ENCODE data around the gene STK38L. TPM values are rescaled to one million over a fixed set of nuclear protein-coding genes. Genes with fewer than 3 reads are reported as not detected.

Gene STK38L
- polyA plus RNA-seq, 1 of the 3 experiments (the other 2 are of a cell fraction), result 4.7 TPM

GRCh38 chr12:27340971-27341370 lies 96.9 kb downstream of the STK38L start:
- no peaks in the 10 kb centered on the region for H3K36me3 ChIP-seq (replicated peaks in 1 of 2; ENCODE audit: control insufficient read depth in 1 of 2, insufficient read depth in 2 of 2, low read length in 1 of 2)
- peaks cover 36% of the 10 kb centered on the region for H3F3A ChIP-seq (replicated peaks; ENCODE audit: insufficient read depth)
- H3K4me3 ChIP-seq (ENCODE audit: low read depth in 2 of 2, low read length in 1 of 2), result no peak overlapping the region
- H3K27ac ChIP-seq (ENCODE audit: low read depth in 2 of 2, low read length in 1 of 2), result no peak overlapping the region
- 91% methylated on average over 3 of the region's 3 CpGs for whole genome bisulfite sequencing (ENCODE audit: low lambda C conversion rate)
- H3K27me3 ChIP-seq (ENCODE audit: insufficient read depth), result no peaks in the 10 kb centered on the region
- no peaks in the 10 kb centered on the region for H3K9me3 ChIP-seq
- peaks cover 0 to 19% of the 10 kb centered on the region in 2 experiments; a peak in 2 of 4 replicates for H3K4me1 ChIP-seq (ENCODE audit: control insufficient read depth in 1 of 2, insufficient read depth in 2 of 2, low read depth in 1 of 2, low read length in 1 of 2)
- TF ChIP-seq GATA2 (CRISPR knock-in tag; IDR thresholded peaks at IDR 0.05), result no peak
- POLR2A ChIA-PET, result no interaction called here
- no peak overlapping the region for H2AFZ ChIP-seq (ENCODE audit: low read depth)
- CTCF ChIA-PET, result no interaction called here
- DNase-seq, result no peak
- H4K20me1 ChIP-seq (ENCODE audit: insufficient read depth), result no peaks in the 10 kb centered on the region
- no peak overlapping the region for H3K9ac ChIP-seq
- H3K9me2 ChIP-seq, result no peaks in the 10 kb centered on the region
- H3K4me2 ChIP-seq, result no peak overlapping the region
- peaks cover 74% of the 10 kb centered on the region for H3K79me2 ChIP-seq (ENCODE audit: insufficient read depth)

- Histone ChIP-seq H3K9ac (peak overlapping the region; percentile 56), H4K20me1 (ENCODE audit: insufficient read depth) (no peaks in the 10 kb centered on the region), H3K4me1 (ENCODE audit: control insufficient read depth in 1 of 2, insufficient read depth in 2 of 2, low read depth in 1 of 2, low read length in 1 of 2) (peaks cover 0 to 19% of the 10 kb centered on the region in 2 experiments; a peak in 2 of 4 replicates), H3K36me3 (replicated peaks in 1 of 2; ENCODE audit: control insufficient read depth in 1 of 2, insufficient read depth in 2 of 2, low read length in 1 of 2) (no peaks in the 10 kb centered on the region), H3F3A (replicated peaks; ENCODE audit: insufficient read depth) (peaks cover 36% of the 10 kb centered on the region), H3K27me3 (ENCODE audit: insufficient read depth) (no peaks in the 10 kb centered on the region), H2AFZ (ENCODE audit: low read depth) (peak overlapping the region; percentile 14; the same call in 1 of the 2 replicates), H3K4me2 (0 out of 2 replicates have a peak overlapping the region, but pooled peaks have one; percentile 21), H3K9me2 (no peaks in the 10 kb centered on the region), H3K27ac (ENCODE audit: low read depth in 2 of 2, low read length in 1 of 2) (peak overlapping the region in 1 of 2 experiments; percentile 90; a peak in 2 of 4 replicates), H3K79me2 (ENCODE audit: insufficient read depth) (peaks cover 83% of the 10 kb centered on the region), H3K4me3 (ENCODE audit: low read depth in 2 of 2, low read length in 1 of 2) (no peak overlapping the region), H3K9me3 (no peaks in the 10 kb centered on the region)
- ChIA-PET POLR2A (no interaction called here), CTCF (interaction anchor here (1.2 to 1.4 kb wide), 3 partner anchors 11 to 37 kb away, joined by 3 read pairs; no protein-coding TSS in a partner anchor)
- 95% methylated on average over 2 of the region's 2 CpGs for WGBS (ENCODE audit: low lambda C conversion rate)
- no peak for TF ChIP-seq RFX5 (IDR thresholded peaks at IDR 0.05; ENCODE audit: low read length)
- no peak for TF ChIP-seq NFIC (IDR thresholded peaks at IDR 0.05; ENCODE audit: borderline replicate concordance)
- TF ChIP-seq PBX3 (IDR thresholded peaks at IDR 0.05), result no peak
- TF ChIP-seq MEF2A (IDR thresholded peaks at IDR 0.05; ENCODE audit: borderline replicate concordance, low read depth), result no peak
- no peak for TF ChIP-seq USF1 (IDR thresholded peaks at IDR 0.05; ENCODE audit: borderline replicate concordance, low read depth)
- TF ChIP-seq RXRA (IDR thresholded peaks at IDR 0.05; ENCODE audit: borderline replicate concordance, low read depth), result no peak
- no peak for TF ChIP-seq JUND (IDR thresholded peaks at IDR 0.05)
- TF ChIP-seq IRF3 (IDR thresholded peaks at IDR 0.05; ENCODE audit: low read depth, low read length), result no peak
- TF ChIP-seq ZBTB33 (IDR thresholded peaks at IDR 0.05; ENCODE audit: borderline replicate concordance, low read depth), result no peak
- TF ChIP-seq CHD2 (IDR thresholded peaks at IDR 0.05; ENCODE audit: low read length, partially characterized antibody), result no peak
- TF ChIP-seq FOXJ3 (CRISPR knock-in tag; IDR thresholded peaks at IDR 0.05), result no peak
- TF ChIP-seq RCOR1 (IDR thresholded peaks at IDR 0.05; ENCODE audit: low read length), result no peak
- no peak for TF ChIP-seq FOXM1 (IDR thresholded peaks at IDR 0.05; ENCODE audit: low read depth)
- no peak for TF ChIP-seq TAF1 (IDR thresholded peaks at IDR 0.05; ENCODE audit: borderline replicate concordance, low read depth, low read length)
- no peak for TF ChIP-seq YY1 (IDR thresholded peaks at IDR 0.05; ENCODE audit: low read depth)
- no peak for TF ChIP-seq REST (IDR thresholded peaks at IDR 0.05; ENCODE audit: low read depth, low read length)
- TF ChIP-seq EP300 (IDR thresholded peaks at IDR 0.05; ENCODE audit: borderline replicate concordance in 1 of 2, low read depth in 1 of 2, low read length in 1 of 2), result no peak
- TF ChIP-seq MAX (IDR thresholded peaks at IDR 0.05; ENCODE audit: low read depth), result no peak
- no peak for DNase-seq
Measured at GRCh38 chr12:27342536-27342935, 98.5 kb downstream of the STK38L start.
